ENCODE results near the gene SDHC.

SDHC gene

GRCh38 chr1:161282991-161283390 is 31.2 kb upstream of the SDHC start:
- ChIA-PET CTCF (interaction anchor here (0.7 to 1.5 kb wide), 4 partner anchors 9 to 90 kb away, joined by 3 to 12 read pairs (median 5); partner anchors contain the start of gene TOMM40L), POLR2A (no interaction called here)
- Histone ChIP-seq H3K36me3 (ENCODE audit: control insufficient read depth in 2 of 2, insufficient read depth in 1 of 2, low read length in 2 of 2) (no peaks in the 10 kb centered on the region), H3K4me3 (ENCODE audit: low read depth, low read length) (no peak overlapping the region), H3K27ac (ENCODE audit: extremely low read depth, low read depth, low read length) (no peak overlapping the region), H3K4me1 (ENCODE audit: control insufficient read depth, insufficient read depth, low read length) (no peaks in the 10 kb centered on the region), H3K9me3 (ENCODE audit: control insufficient read depth, insufficient read depth, low read depth, low read length) (no peaks in the 10 kb centered on the region)
- no peak for TF ChIP-seq ZBTB6 (tag by site-specific recombination; IDR thresholded peaks at IDR 0.05)

GRCh38 chr1:161285113-161285512 is 29.1 kb upstream of the SDHC start:
- no peaks in the 10 kb centered on the region for H3K4me1 ChIP-seq (ENCODE audit: control insufficient read depth, insufficient read depth, low read length)
- no peak for TF ChIP-seq TRIM28 (IDR thresholded peaks at IDR 0.05; ENCODE audit: borderline replicate concordance, low read length)
- no peak for TF ChIP-seq PRDM2 (tag by site-specific recombination; IDR thresholded peaks at IDR 0.05; ENCODE audit: borderline replicate concordance)
- TF ChIP-seq ZNF48 (tag by site-specific recombination; IDR thresholded peaks at IDR 0.05), result no peak
- no peak for TF ChIP-seq ZFP41 (tag by site-specific recombination; IDR thresholded peaks at IDR 0.05; ENCODE audit: borderline replicate concordance)
- no peaks in the 10 kb centered on the region for H3K36me3 ChIP-seq (ENCODE audit: control insufficient read depth in 2 of 2, insufficient read depth in 1 of 2, low read length in 2 of 2)
- H3K4me3 ChIP-seq (ENCODE audit: low read depth, low read length), result no peak overlapping the region
- POLR2A ChIA-PET, result interaction anchor here (0.7 kb wide), 1 partner anchor 86 kb away, joined by 3 read pairs; the partner anchor contains the start of gene ADAMTS4
- H3K27ac ChIP-seq (ENCODE audit: extremely low read depth, low read depth, low read length), result no peak overlapping the region
- CTCF ChIA-PET, result interaction anchor here (0.7 kb wide), 1 partner anchor 96 kb away, joined by 3 read pairs; no protein-coding TSS in a partner anchor
- no peaks in the 10 kb centered on the region for H3K9me3 ChIP-seq (ENCODE audit: control insufficient read depth, insufficient read depth, low read depth, low read length)

- Histone ChIP-seq H3K4me3 (ENCODE audit: low read depth, low read length) (no peak overlapping the region), H3K9me3 (ENCODE audit: control insufficient read depth, insufficient read depth, low read depth, low read length) (no peaks in the 10 kb centered on the region), H3K27ac (ENCODE audit: extremely low read depth, low read depth, low read length) (no peak overlapping the region), H3K4me1 (ENCODE audit: control insufficient read depth, insufficient read depth, low read length) (no peaks in the 10 kb centered on the region), H3K36me3 (ENCODE audit: control insufficient read depth in 2 of 2, insufficient read depth in 1 of 2, low read length in 2 of 2) (no peaks in the 10 kb centered on the region)
- ChIA-PET POLR2A (interaction anchor here (0.7 kb wide), 1 partner anchor 87 kb away, joined by 3 read pairs; the partner anchor contains the start of gene ADAMTS4), CTCF (no interaction called here)
- TF ChIP-seq SETDB1 (IDR thresholded peaks at IDR 0.05; ENCODE audit: insufficient read length, low read length), result no peak
- TF ChIP-seq ZNF660 (tag by site-specific recombination; IDR thresholded peaks at IDR 0.05), result no peak
- TF ChIP-seq ZNF280C (tag by site-specific recombination; IDR thresholded peaks at IDR 0.05), result no peak
- TF ChIP-seq ZFHX2 (tag by site-specific recombination; conservative IDR thresholded peaks at IDR 0.05), result peak; percentile 69
- peak; percentile 72; the same call in 1 of the 2 replicates for TF ChIP-seq EGR2 (tag by site-specific recombination; IDR thresholded peaks at IDR 0.05; ENCODE audit: low read depth)
- TF ChIP-seq HIC1 (tag by site-specific recombination; IDR thresholded peaks at IDR 0.05), result no peak
- peak; percentile 61 for TF ChIP-seq GLIS1 (tag by site-specific recombination; IDR thresholded peaks at IDR 0.05)
- no peak for TF ChIP-seq ZNF169 (tag by site-specific recombination; IDR thresholded peaks at IDR 0.05)
- TF ChIP-seq ZNF184 (tag by site-specific recombination; IDR thresholded peaks at IDR 0.05), result no peak
- TF ChIP-seq ZNF548 (tag by site-specific recombination; IDR thresholded peaks at IDR 0.05), result no peak
- TF ChIP-seq ZIC2 (tag by site-specific recombination; IDR thresholded peaks at IDR 0.05), result peak; percentile 39; the same call in 1 of the 2 replicates
- TF ChIP-seq ZNF785 (tag by site-specific recombination; IDR thresholded peaks at IDR 0.05), result no peak
- no peak for TF ChIP-seq ZBTB17 (tag by site-specific recombination; IDR thresholded peaks at IDR 0.05)
- no peak for TF ChIP-seq ZNF768 (tag by site-specific recombination; IDR thresholded peaks at IDR 0.05)
- TF ChIP-seq ZNF843 (tag by site-specific recombination; IDR thresholded peaks at IDR 0.05), result no peak
These were observed 28.7 kb upstream of the SDHC start for GRCh38 chr1:161285521-161285920.
